GM19328 (cell line): Measurements from ENCODE around the gene PNMA6F.
A peak's percentile ranks its signal among the peaks of the same experiment; 100 is the strongest.
"Not testable (repeated sequence)": the region's sequence is repeated elsewhere in the genome, so short reads cannot be mapped to it uniquely, and the experiment has no call there.

Experiments
- ATAC-seq: cut with Tn5 transposase; IDR thresholded peaks from one replicate; pipeline ENCODE4 v1.9.1; 2021; ENCODE audit warnings: mild to moderate bottlenecking, moderate library complexity; ENCODE audit not compliant: unreplicated experiment

Gene PNMA6F

GRCh38 chrX:153336121-153336894, 14.7 kb upstream of the PNMA6F start:
- no peak for ATAC-seq

GRCh38 chrX:153334654-153335295, 13.2 kb upstream of the PNMA6F start:
- ATAC-seq, result no peak

GRCh38 chrX:153333821-153334653, 12.5 kb upstream of the PNMA6F start, which contains the start of gene ZNF275:
Gene ZNF275, plus strand, starts transcription at chrX:153334153. Its CDS starts 2,527 bp downstream, at chrX:153336680.
- ATAC-seq, result peak; percentile 89

GRCh38 chrX:153333266-153333665, 11.7 kb upstream of the PNMA6F start:
- ATAC-seq, result no peak

GRCh38 chrX:153327561-153327960, 6.0 kb upstream of the PNMA6F start:
- ATAC-seq, result no peak

GRCh38 chrX:153320555-153321184, 897 bp downstream of the PNMA6F start:
- no peak for ATAC-seq

DNA sequence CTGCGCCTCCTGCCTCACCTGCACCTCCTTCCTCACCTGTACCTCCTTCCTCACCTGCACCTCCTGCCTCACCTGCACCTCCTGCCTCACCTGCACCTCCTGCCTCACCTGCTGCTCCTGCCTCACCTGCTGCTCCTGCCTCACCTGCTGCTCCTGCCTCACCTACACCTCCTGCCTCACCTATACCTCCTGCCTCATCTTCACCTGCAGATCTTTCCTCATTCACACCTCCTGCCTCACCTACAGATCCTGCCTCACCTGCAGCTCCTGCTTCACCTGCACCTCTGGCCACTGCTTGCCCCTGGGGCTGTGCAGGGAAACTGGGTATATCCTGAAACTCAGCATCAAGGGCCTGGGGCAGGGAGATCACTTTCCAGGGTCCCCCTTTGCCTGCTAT, 1.5 kb downstream of the PNMA6F start:
- ATAC-seq, result not testable (repeated sequence)

DNA sequence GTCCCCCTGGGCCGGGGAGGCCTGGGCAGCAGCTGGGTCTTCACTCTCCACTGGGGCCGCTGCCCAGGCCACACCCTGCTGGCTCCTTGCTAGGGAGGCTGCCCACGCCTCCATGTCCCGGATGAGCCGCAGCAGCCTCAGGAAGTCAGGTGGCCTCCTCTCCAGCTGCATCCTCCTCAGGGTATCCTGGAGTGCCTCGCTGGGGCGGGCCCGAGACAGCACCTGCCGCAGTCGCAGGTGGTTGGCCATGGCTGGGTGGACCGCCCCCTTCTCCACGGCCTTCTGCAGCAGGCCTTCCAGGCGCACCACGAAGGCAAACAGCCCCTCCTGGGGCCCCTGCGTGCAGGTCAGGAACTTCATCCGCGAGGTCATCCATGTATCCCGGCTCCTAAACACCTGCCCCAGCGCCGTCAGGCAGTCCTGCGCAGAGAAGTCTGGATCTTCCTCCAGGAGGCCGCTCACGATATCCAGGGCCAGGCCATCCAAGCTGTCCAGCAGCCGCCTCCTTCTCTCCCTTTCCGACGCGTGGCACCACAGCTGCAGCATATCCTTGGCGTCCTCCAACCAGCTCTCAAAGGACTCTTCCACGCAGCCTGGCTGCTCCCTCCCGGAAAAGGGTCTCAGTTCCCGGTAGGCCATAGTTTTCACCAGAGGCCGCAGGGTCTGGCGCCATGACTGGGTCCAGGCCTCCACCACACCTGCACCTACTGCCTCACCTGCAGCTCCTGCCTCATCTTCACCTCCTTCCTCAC, 2.1 kb downstream of the PNMA6F start:
- no peak for ATAC-seq

- ATAC-seq, result no peak
These were observed 2.8 kb downstream of the PNMA6F start for GRCh38 chrX:153318811-153319210.

DNA sequence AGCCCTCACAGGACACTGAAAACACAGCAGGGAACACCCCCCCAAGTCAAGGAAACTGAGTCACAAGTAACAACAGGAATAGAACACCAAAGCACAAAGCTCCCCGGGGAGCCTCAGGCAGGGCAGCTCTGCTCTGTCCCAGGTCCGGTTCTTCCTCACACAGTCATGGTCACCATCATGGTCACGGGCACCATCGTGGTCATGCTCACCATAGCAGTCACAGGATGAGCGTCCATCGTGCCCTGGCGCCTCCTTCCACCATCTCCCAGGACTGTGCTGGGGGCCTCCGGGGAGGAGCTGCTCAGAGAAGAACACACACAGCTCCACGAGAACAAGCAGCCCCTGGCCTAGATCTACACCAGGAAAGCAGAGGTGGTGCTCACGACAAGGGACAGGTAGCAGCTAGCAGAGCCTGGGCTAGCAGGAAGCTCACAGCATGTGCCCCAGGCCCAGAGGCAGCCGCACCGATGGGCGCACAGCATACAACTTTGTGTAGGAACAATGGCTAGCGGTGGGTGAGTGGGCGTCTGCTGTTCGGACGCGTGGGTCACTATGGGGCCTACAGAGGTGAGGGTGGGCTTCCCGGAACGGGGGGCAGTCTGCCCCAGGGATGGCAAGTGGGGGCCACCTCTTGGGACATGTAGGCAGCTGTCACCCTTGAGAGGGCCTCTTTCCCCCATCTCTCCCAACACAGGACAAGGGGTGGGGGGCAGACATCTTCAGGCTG, 3.4 kb downstream of the PNMA6F start:
- no peak for ATAC-seq

DNA sequence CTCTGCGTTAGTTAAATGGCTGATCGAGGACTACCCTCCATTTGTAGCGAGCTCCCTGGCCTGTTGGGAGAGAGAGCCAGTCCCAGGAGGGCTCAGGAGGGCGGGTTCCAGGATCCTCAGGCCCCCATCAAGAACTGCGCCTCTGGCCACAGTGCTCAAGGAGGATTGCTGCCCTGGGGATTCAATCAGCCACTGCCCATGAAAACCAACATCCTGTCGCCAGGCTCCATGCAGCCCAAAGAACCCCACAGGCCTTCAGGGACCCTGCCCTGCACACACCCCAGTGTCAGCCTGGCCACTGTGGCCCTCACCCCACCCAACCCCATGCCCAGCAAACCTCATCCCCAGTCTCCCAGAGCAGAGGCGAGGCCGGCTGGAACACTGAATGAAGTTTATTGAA, 4.3 kb downstream of the PNMA6F start:
- no peak for ATAC-seq

DNA sequence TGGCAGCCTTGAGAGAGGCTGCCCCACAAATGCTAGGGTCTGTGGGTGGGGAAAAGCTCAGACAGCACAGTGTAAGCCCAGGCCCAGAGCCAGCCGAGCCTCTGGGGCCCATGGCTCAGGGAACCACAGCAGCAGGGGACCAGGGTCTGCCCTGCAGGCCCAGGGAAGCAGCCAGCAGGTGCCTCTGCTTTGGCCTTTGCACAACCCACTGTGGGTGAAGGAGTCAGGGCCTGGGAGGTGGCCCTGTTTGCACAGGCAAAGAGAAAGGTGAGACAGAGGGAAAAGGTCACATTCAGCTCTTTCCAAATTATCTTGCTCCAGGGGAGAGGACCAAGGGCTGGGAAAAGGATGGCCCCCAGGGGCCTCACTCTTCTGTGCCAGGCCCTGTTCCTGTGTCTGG, 8.7 kb downstream of the PNMA6F start:
- no peak for ATAC-seq

DNA sequence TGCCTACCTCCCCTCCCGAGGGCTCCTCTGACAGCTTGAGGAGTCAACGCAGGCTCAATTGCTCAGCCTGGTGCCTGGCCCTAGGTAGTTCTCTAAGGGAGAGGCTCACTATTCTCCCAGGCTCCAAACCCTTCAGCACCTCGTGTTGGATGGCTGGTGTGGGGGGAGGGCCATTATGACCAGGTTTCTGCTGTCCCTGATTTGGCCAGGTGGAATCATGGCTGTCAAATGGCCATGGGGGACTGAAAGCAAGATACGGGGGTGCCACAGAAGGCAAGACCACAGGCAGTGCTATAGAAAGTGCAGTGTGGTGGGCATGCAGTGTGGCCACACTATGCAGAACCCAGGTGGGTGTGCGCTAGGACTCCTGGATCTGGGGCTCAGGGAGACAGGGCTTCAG, 9.5 kb downstream of the PNMA6F start:
- ATAC-seq, result no peak

- ATAC-seq, result no peak
These were observed 10.7 kb downstream of the PNMA6F start for GRCh38 chrX:153310901-153311300.

DNA sequence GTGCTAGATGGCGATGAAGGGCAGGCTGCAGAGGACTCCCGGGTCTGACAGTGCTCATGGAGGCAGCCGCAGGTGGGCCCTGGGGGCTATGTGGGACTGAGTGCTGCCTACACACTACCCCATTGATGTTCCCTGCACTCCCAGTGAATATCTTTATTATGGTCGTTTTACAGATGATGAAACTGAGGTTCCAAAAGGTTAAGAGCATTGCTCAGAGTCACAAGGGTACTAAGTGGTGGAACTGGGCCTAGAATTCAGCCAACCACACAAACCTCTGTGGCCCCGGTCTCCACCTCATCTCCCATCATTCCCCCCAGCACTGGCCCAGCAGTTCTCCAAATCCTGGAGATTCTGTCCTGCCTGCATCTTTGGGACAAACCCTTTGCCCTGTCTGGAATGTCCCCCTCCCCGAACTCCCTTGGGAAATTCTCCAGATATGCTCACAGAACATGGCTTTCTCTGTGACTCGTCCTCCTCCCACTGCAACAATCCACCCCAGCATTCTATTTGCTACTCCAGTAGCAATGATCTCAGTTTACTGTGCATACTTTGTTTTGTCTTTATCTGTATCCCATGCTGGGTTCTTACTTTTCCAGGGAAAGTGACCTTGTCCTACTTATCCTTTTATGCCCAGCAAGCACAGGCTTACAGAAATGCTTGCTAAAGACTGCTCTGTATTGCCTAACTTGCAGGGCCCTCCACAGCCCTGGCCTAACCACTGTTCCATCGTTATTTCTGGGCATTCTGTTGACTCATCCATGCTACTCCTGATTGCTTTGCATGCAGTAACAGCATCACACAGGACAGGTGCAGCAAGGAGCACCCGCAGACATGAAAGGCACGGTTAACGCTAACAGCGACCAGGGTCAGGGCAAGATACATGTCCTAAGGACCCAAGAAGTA, 14.0 kb downstream of the PNMA6F start:
- no peak for ATAC-seq

- ATAC-seq, result no peak
These were observed 14.9 kb downstream of the PNMA6F start for GRCh38 chrX:153306527-153307115.

DNA sequence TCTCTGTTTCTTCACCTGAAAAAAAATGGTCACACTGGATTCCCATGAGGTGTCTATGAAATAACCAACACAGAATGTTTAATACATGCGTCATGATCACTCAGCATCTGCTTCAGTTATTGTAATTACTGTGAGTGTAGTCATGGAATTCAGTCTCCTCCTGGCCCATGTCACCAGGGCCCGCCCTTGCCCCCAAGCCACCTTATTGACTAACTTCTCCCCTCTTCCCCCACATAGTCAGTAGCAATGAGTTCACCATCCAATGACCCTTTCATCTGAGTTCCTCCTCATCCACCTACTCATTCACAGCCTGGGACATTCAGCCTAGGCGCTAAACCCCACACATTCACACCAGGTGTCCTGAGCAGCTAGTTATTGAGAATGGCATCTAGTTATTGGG, 15.6 kb downstream of the PNMA6F start:
- ATAC-seq, result no peak

GRCh38 chrX:153304988-153305736, 16.4 kb downstream of the PNMA6F start:
- no peak for ATAC-seq
